IMR-90 (cell line): Measurements from ENCODE around the gene ACAD9. TPM values are rescaled to one million over a fixed set of nuclear protein-coding genes. Genes with fewer than 3 reads are reported as not detected.

Experiments
- ATAC-seq: fragments of 200-7000 bp; cut with Tn5 transposase; 2 replicates; pipeline ENCODE4 v1.9.1; 2020; ENCODE audit warnings: low read depth, mild to moderate bottlenecking, moderate library complexity
- BruUV-seq: library from RNA; stranded (reverse); fragments of 400-500 nt; replicated peaks from 2 replicates; lab custom pipeline; 2021; lab: Mats Ljungman, UMichigan
- CTCF ChIA-PET: fragments of 300-600 bp; formaldehyde crosslinking; extraction: SDS; loops from one replicate; lab custom pipeline; 2021; ENCODE audit warnings: antibody characterized with exemption; lab: Yijun Ruan, JAX
- POLR2A ChIA-PET: fragments of 300-600 bp; sonication (Branson Sonifier 250); formaldehyde crosslinking; loops from one replicate; lab custom pipeline; 2022; ENCODE audit warnings: antibody characterized with exemption; ENCODE audit not compliant: unreplicated experiment; lab: Charles Lee
- DNase-seq: peaks from one replicate; pipeline ENCODE4 v3.0.0; 2013
- H2AFZ ChIP-seq: replicated peaks from 2 replicates; pipeline ENCODE3; 2013; ENCODE audit warnings: low read length, mild to moderate bottlenecking; ENCODE audit not compliant: poor library complexity
- H2AK5ac ChIP-seq: 2 replicates; pipeline ENCODE4 v1.6.1; 2013; ENCODE audit warnings: low read depth, low read length, inconsistent platforms
- H2AK9ac ChIP-seq: replicated peaks from 2 replicates; pipeline ENCODE3; 2013; ENCODE audit warnings: mild to moderate bottlenecking, low read depth, low read length, moderate library complexity; ENCODE audit not compliant: poor library complexity
- H2BK120ac ChIP-seq: 2 replicates; pipeline ENCODE4 v1.6.1; 2013; ENCODE audit warnings: low read depth, low read length, inconsistent platforms
- H2BK15ac ChIP-seq: 3 replicates; pipeline ENCODE4 v1.6.1; 2013; ENCODE audit warnings: low read depth, low read length, inconsistent platforms
- H2BK20ac ChIP-seq: 2 replicates; pipeline ENCODE4 v1.6.1; 2013; ENCODE audit warnings: low read depth, mild to moderate bottlenecking, inconsistent platforms, low read length, moderate library complexity
- H2BK5ac ChIP-seq: 2 replicates; pipeline ENCODE4 v1.6.1; 2013; ENCODE audit warnings: mild to moderate bottlenecking, low read depth, low read length, inconsistent platforms; ENCODE audit not compliant: poor library complexity, severe bottlenecking
- H3K14ac ChIP-seq: replicated peaks from 2 replicates; pipeline ENCODE4 v1.6.1; 2013; ENCODE audit warnings: low read depth, low read length, inconsistent platforms
- H3K18ac ChIP-seq: 2 replicates; pipeline ENCODE4 v1.6.1; 2013; ENCODE audit warnings: low read depth, low read length, control low read depth
- H3K23ac ChIP-seq: 2 replicates; pipeline ENCODE4 v1.6.1; 2013; ENCODE audit warnings: low read depth, low read length, inconsistent platforms
- H3K27ac ChIP-seq: 2 replicates; pipeline ENCODE4 v1.5.1; 2013; ENCODE audit warnings: mild to moderate bottlenecking, control low read depth, low read length; ENCODE audit not compliant: insufficient read depth
- H3K27me3 ChIP-seq: 2 replicates; pipeline ENCODE4 v1.6.1; 2013; ENCODE audit warnings: low read length; ENCODE audit not compliant: control insufficient read depth, insufficient read depth
- H3K36me3 ChIP-seq: 2 replicates; pipeline ENCODE4 v1.6.1; 2013; ENCODE audit warnings: low read length, mixed read lengths; ENCODE audit not compliant: control insufficient read depth, insufficient read depth
- H3K4ac ChIP-seq: 2 replicates; pipeline ENCODE4 v1.6.1; 2013; ENCODE audit warnings: low read depth, low read length, inconsistent platforms
- H3K4me1 ChIP-seq: 2 replicates; pipeline ENCODE4 v1.6.1; 2013; ENCODE audit warnings: low read length, mixed read lengths; ENCODE audit not compliant: control insufficient read depth, insufficient read depth
- H3K4me2 ChIP-seq: 2 replicates; pipeline ENCODE4 v1.6.1; 2013; ENCODE audit warnings: low read depth, mild to moderate bottlenecking, control low read depth, low read length, moderate library complexity
- H3K4me3 ChIP-seq: 2 replicates; pipeline ENCODE4 v1.5.1; 2013; ENCODE audit warnings: low read depth, mild to moderate bottlenecking, control low read depth, low read length, moderate library complexity; ENCODE audit not compliant: insufficient read depth
- H3K56ac ChIP-seq: 2 replicates; pipeline ENCODE4 v1.6.1; 2013; ENCODE audit warnings: low read length, inconsistent platforms; ENCODE audit not compliant: insufficient read depth; ENCODE audit errors: extremely low read depth
- H3K79me1 ChIP-seq, 2 experiments: 2 replicates each; pipeline ENCODE4 v1.6.1; 2013; ENCODE audit warnings: low read length in 2 of 2, inconsistent platforms in 1 of 2, low read depth in 1 of 2
- H3K9ac ChIP-seq: 2 replicates; pipeline ENCODE4 v1.6.1; 2013; ENCODE audit warnings: low read depth, low read length, control low read depth
- H3K9me1 ChIP-seq: 2 replicates; pipeline ENCODE4 v1.6.1; 2013; ENCODE audit warnings: low read length, inconsistent platforms; ENCODE audit not compliant: insufficient read depth
- H3K9me3 ChIP-seq: 2 replicates; pipeline ENCODE4 v1.6.1; 2013; ENCODE audit warnings: low read length; ENCODE audit not compliant: control insufficient read depth, insufficient read depth
- H4K20me1 ChIP-seq: 2 replicates; pipeline ENCODE4 v1.6.1; 2013; ENCODE audit warnings: low read length, inconsistent platforms; ENCODE audit not compliant: insufficient read depth
- H4K5ac ChIP-seq: 2 replicates; pipeline ENCODE4 v1.6.1; 2013; ENCODE audit warnings: mild to moderate bottlenecking, low read depth, low read length, control low read depth
- H4K8ac ChIP-seq, 2 experiments: 2 replicates each; pipeline ENCODE4 v1.6.1; 2013; ENCODE audit warnings: low read depth in 2 of 2, low read length in 2 of 2, control low read depth in 1 of 2, inconsistent platforms in 1 of 2
- H4K91ac ChIP-seq: 2 replicates; pipeline ENCODE4 v1.6.1; 2013; ENCODE audit warnings: low read depth, low read length, inconsistent platforms; ENCODE audit not compliant: insufficient read depth
- BHLHE40 ChIP-seq: fragments of 150-350 bp; IDR thresholded peaks from 2 replicates; pipeline ENCODE4 v1.6.1; 2016; ENCODE audit warnings: mild to moderate bottlenecking, low read depth, low read length
- CEBPB ChIP-seq: IDR thresholded peaks from 2 replicates; pipeline ENCODE4 v1.6.1; 2012; ENCODE audit warnings: low read depth, low read length, improper control_type of control experiment
- MAZ ChIP-seq: IDR thresholded peaks from 2 replicates; pipeline ENCODE4 v1.6.1; 2012; ENCODE audit warnings: low read depth, mild to moderate bottlenecking, low read length, improper control_type of control experiment, moderate library complexity, borderline replicate concordance
- RCOR1 ChIP-seq: IDR thresholded peaks from 2 replicates; pipeline ENCODE4 v1.6.1; 2012; ENCODE audit warnings: mild to moderate bottlenecking, low read length, improper control_type of control experiment; ENCODE audit not compliant: insufficient replicate concordance
- SMC3 ChIP-seq: fragments of 150-350 bp; IDR thresholded peaks from 2 replicates; pipeline ENCODE4 v1.6.1; 2016; ENCODE audit warnings: low read depth, mild to moderate bottlenecking, antibody characterized with exemption, low read length, moderate library complexity
- WGBS, 2 experiments: methylation state at CpG; one replicate each; pipeline versions ENCODE4 v1.1.5 to v1.1.7; 2013; ENCODE audit warnings: missing lambda C conversion rate in 2 of 2; ENCODE audit not compliant: insufficient read length in 1 of 2; ENCODE audit errors: extremely low coverage in 2 of 2; 5-methylcytosine and 5-hydroxymethylcytosine counted together
- dilution Hi-C: fragments of 300-500 bp; cut with HindIII; formaldehyde crosslinking; loops from one replicate; pipeline ENCODE4 v1.14.3; 2018; ENCODE audit warnings: low sequenced_read_pairs; ENCODE audit not compliant: unreplicated experiment
- in situ Hi-C: fragments of 300-500 bp; cut with MboI; formaldehyde crosslinking; loops from 3 replicates; pipeline ENCODE4 v1.14.3; 2019; ENCODE audit warnings: low sequenced_read_pairs, inconsistent platforms, mixed read lengths
- intact Hi-C: fragments of 100-400 bp; cut with micrococcal nuclease; formaldehyde crosslinking; loops from 2 replicates; pipeline ENCODE4 v1.10.0; 2022
- polyA plus RNA-seq, 3 experiments: library from polyadenylated mRNA; depleted of rRNA; stranded (reverse); fragments of >200 nt; gene quantifications; 2 replicates each; pipeline ENCODE4 v1.2.3, GENCODE V29; 2012; ENCODE audit warnings: low replicate concordance in 1 of 3
- total RNA-seq: library from RNA; depleted of rRNA; stranded (reverse); fragments of >200 nt; gene quantifications from 2 replicates; pipeline ENCODE4 v1.2.3, GENCODE V29; 2012
- TF ChIP-seq, protein P1 (sequence below): fragments of 150-350 bp; IDR thresholded peaks from 2 replicates; pipeline ENCODE4 v1.6.1; 2017; ENCODE audit warnings: mild to moderate bottlenecking, antibody characterized with exemption, low read length, low read depth

The ACAD9 gene
- total and polyA plus RNA-seq, 2 of the 4 experiments (the other 2 are of a cell fraction), result 31.2 to 41.3 TPM

DNA sequence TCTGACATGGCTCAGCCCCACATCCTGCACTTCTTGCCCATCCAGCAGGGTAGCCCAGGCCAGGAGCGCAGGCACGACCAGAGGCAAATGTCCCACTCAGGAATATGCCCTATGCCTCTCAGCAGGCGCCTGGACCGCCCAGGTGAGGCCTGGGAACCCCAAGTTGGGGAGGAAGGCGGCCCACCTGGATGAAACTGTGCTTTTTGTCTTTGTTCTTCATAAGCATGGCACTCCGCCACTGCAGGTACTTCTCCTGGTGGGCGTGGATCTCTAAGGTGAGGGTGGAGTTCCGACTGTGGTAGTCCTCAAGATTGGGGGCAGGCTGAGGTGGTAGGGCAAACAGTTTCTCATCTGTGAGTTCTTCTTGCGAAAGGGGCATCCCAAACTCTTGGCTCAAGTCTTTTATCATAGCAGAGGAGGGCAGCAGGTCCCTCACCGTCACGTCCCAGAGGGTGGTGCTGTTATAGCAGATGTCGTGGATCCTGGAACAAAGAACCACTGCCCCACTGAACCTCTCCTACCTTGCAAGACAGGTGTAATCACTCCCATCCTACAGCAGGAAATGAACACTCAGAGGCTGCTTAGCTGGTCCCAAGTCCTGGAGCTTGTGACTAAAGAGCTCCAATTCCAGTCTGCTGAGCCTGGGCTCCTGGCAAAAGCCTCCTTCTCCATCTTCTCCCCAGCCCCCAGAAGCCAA lies 53.2 kb downstream of the ACAD9 start:
- Histone ChIP-seq H3K56ac (no peak overlapping the region), H3K9me3 (peaks cover 2% of the 10 kb centered on the region; the same call in 1 of the 2 replicates), H3K27ac (no peak overlapping the region), H2AK9ac (no peak overlapping the region), H2BK20ac (no peak overlapping the region), H2AFZ (no peak overlapping the region), H3K27me3 (peaks cover 22% of the 10 kb centered on the region), H2BK5ac (no peak overlapping the region), H3K4me2 (no peak overlapping the region), H3K4ac (no peak overlapping the region), H4K5ac (no peak overlapping the region), H3K36me3 (no peaks in the 10 kb centered on the region), H3K9ac (no peak overlapping the region), H4K20me1 (no peaks in the 10 kb centered on the region), H4K8ac (no peak overlapping the region), H3K9me1 (no peaks in the 10 kb centered on the region), H3K18ac (no peak overlapping the region), H3K14ac (no peak overlapping the region), H3K4me3 (no peak overlapping the region), H2BK15ac (no peak overlapping the region), H3K23ac (no peak overlapping the region), H2BK120ac (no peak overlapping the region), H3K4me1 (no peaks in the 10 kb centered on the region), H3K79me1 (no peaks in the 10 kb centered on the region), H2AK5ac (no peak overlapping the region), H4K91ac (no peak overlapping the region)
- DNase-seq (no peak), ATAC-seq (no peak)
- no TSS peak for BruUV-seq
- dilution Hi-C loops (no loop called here), in situ Hi-C loops (no loop called here), intact Hi-C loops (no loop called here)
- 40% methylated on average over 2 of the region's 12 CpGs; no CpG with 5 or more reads in 1 of the 2 experiments for WGBS, 2 experiments
- TF ChIP-seq BHLHE40, result no peak
- no peak for TF ChIP-seq SMC3
- no peak for TF ChIP-seq MAZ
- TF ChIP-seq CEBPB, result no peak
- TF ChIP-seq, protein P1, sequence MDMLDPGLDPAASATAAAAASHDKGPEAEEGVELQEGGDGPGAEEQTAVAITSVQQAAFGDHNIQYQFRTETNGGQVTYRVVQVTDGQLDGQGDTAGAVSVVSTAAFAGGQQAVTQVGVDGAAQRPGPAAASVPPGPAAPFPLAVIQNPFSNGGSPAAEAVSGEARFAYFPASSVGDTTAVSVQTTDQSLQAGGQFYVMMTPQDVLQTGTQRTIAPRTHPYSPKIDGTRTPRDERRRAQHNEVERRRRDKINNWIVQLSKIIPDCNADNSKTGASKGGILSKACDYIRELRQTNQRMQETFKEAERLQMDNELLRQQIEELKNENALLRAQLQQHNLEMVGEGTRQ, result no peak
- TF ChIP-seq RCOR1, result no peak
- CTCF ChIA-PET, result no interaction called here
- POLR2A ChIA-PET, result no interaction called here
